GM11168 (cell line): Measurements from ENCODE around the gene ETFDH.
"Not testable (repeated sequence)": the region's sequence is repeated elsewhere in the genome, so short reads cannot be mapped to it uniquely, and the experiment has no call there.

Source experiments
- in situ Hi-C: fragments of 300-500 bp; cut with MboI; formaldehyde crosslinking; loops from one replicate; pipeline ENCODE4 v1.12.0; 2022; ENCODE audit warnings: low sequenced_read_pairs; ENCODE audit not compliant: unreplicated experiment

ETFDH gene

DNA sequence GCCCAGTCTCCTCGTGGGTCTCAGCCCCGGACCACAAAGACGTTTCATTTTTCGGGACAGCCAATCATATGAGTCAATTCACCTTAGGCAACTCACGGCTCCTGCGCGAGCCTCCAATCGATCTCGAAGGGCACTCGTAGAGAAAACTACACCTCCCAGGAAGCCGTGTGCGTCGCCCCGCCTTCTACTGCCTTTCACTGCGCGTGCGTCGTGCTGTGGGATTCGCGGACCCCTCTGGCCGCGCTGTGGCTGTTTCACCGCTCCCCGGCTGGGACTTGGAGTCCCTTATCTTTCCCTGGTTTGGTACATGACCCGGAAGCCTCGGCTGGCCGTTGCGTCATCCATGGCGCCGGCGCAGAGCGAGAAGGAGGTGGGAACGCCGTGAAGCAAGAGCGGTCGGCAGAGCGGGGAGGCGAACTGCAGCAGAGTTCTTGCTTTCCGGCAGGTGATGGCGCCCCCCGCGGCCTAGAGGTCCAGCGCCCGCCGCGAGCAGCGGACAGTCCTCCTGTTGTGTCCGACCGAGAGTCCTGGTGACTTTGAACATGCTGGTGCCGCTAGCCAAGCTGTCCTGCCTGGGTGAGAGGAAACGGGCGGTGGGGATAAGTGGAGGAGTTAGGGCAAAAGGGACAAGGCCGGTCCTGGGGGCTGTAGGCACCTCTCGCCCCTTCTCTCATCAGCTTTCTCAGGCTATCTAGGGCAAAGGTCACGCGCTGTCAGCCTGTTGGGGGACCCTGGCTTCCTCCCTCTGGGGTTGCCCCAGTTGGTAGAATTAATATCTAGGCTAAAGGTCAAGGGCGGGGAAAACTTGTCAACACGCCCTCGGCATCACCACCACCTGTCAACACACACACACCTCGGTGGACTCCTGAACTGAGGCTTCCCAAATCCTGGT is at the start of gene ETFDH:
TSS of gene ETFDH (plus strand) at position 382 of the 892 bp plus-strand sequence. CDS start at position 543, 161 bp downstream.
- in situ Hi-C loops: no loop called here

GRCh38 chr4:158624889-158625478 is 47.1 kb upstream of the ETFDH start:
- in situ Hi-C loops: no loop called here

- in situ Hi-C loops: no loop called here
Measured at GRCh38 chr4:158625544-158625943, 46.6 kb upstream of the ETFDH start.

GRCh38 chr4:158630893-158631292 is 41.2 kb upstream of the ETFDH start:
- in situ Hi-C loops: no loop called here

DNA sequence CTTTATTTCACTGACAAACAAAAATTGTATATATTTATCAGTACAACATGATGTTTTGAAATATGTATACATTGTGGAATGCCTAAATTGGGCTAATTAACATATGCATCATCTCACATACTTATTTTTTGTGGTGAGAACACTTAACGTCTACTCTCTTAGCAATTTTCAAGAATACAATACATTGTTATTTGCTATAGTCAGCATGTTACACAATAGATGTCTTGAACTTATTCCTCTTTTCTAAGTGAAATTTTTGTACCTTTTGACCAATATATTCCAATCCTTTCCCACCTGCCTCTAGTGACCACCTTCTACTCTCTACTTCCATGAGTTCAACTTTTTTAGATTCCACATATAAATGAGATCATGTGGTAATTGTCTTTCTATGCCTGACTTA is 35.5 kb upstream of the ETFDH start:
- in situ Hi-C loops: no loop called here

- in situ Hi-C loops: no loop called here
Measured at GRCh38 chr4:158644356-158644755, 27.7 kb upstream of the ETFDH start.

- in situ Hi-C loops: no loop called here
Measured at GRCh38 chr4:158644760-158645159, 27.3 kb upstream of the ETFDH start.

GRCh38 chr4:158649111-158649680 is 22.9 kb upstream of the ETFDH start:
- in situ Hi-C loops: no loop called here

DNA sequence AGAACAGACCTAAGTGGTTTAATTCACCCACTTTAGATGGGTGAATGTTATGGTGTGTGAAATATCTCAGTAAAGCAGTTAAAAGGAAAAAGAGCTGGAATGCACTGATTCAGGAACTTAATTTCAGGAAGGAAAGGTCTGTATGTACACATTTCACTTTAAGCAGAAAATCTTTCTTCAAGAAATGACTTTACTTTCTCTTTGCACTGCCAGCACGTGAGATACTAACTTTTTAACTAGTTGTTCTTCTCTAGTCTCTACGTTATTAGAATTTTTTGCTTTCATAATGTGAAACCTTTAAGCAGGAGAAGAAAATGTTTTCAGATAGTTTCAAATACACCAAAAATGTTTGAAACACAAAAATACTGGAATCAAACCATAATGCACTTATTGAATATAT is 19.2 kb upstream of the ETFDH start:
- in situ Hi-C loops: no loop called here

DNA sequence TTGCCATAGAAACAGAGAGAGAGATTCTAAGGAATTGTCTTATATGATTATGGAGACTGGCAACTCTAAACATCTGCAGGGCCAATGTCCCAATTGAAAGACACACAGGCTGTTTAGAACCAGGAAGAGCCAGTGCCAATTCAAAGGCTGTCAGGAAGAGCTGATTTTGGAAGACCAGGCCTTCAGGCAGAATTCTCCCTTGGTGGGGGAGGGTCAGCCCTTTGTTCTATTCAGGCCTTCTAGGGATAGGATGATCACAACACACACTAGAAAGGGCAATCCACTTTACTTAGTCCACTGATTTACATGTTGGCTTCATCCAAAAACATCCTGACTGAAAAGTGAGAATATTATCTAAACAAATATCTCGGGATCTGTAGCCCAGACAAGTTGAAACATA is 15.7 kb upstream of the ETFDH start:
- in situ Hi-C loops: no loop called here

DNA sequence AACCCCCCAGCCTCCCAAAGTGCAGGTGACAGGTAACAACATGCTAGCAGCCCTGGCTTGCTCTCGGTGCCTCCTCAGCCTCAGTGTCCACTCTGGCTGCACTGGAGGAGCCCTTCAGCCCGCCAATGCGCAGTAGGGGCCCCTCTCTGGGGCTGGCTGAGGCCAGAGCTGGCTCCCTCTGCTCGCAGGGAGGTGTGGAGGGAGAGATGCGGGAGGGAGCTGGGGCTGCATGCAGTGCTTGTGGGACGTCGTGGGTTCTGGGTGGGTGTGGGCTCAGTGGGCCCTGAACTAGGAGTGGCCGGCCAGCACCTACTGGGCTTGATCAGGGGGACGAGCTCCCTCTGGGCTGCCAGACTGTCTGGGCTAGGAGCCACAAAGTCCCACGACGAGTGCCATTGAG is 14.8 kb upstream of the ETFDH start:
- in situ Hi-C loops: no loop called here

DNA sequence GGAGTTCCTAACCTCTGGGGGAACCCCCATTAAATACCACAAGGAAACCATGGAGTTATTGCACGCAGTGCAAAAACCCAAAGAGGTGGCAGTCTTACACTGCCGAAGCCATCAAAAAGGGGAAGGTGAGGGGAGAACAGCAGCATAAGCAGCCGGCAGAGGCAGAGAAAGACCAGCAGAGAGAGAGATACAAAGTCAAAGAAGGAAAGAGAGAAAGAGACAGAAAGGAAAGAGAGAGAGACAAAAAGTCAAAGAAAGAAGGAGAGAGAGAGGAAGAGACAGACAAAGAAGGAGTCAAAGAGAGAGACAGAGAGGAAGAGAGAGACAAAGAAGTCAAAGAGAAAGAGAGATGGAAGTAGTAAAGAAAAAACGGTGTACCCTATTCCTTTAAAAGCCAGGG is 8.8 kb upstream of the ETFDH start:
- in situ Hi-C loops: not testable (repeated sequence)

DNA sequence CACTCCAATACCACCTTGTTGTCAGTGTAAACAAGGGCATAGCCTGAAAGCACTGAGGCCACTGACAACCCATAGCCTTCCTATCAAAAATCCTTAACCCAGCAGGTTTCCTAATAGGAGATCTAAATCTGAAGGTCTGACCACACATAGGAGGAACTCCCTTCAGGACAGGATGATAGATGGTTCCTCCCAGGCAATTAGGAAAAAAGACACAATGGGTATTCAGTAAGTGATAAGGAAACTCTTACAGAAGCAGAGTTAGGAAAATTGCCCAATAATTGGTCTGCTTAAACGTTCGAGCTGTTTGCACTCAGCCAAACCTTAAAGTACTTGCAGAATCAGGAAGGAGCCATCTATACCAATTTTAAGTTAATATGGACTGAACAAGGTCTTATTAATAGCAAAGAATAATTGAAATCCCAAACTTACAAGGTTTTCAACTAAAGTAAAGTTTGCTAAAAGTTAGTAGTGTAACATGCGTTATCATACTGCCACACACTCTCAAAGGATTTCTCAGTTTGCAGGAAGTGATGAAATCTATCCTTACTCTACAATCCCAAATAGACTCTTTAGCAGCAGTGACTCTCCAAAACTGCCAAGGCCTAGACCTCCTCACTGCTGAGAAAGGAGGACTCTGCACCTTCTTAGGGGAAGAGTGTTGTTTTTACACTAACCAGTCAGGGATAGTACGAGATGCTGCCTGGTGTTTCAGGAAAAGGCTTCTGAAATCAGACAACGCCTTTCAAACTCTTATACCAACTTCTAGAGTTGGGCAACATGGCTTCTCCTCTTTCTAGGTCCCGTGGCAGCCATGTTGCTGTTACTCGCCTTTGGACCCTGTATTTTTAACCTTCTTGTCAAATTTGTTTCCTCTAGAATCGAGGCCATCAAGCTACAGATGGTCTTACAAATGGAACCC is 8.1 kb upstream of the ETFDH start:
- in situ Hi-C loops: not testable (repeated sequence)

- in situ Hi-C loops: no loop called here
Measured at GRCh38 chr4:158664806-158665205, 7.3 kb upstream of the ETFDH start.

- in situ Hi-C loops: no loop called here
Measured at GRCh38 chr4:158666892-158667291, 5.2 kb upstream of the ETFDH start.

DNA sequence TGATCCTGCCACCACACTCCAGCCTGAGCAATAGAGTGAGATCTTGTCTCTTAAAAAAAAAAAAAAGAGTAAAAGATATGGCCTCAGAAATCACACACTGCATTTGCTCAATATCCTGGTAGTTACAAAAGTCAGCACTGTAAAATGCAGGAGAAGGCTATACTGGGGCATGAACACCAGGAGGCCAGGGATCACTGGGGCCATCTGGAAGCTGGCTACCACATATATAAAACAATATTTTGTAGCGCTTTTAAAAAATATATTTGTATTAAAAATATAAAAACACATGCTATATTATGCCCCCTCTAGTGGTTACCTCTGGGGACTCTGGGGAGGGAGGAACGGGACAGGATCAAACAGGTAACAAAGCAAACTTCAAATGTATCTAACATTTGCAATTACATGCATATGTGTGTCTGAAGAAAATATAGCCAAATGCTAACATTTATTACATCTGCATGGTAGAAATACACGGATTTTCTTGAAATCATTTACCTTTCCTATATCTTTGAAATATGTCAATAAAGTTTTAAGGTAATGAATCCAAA is 4.4 kb upstream of the ETFDH start:
- in situ Hi-C loops: no loop called here

DNA sequence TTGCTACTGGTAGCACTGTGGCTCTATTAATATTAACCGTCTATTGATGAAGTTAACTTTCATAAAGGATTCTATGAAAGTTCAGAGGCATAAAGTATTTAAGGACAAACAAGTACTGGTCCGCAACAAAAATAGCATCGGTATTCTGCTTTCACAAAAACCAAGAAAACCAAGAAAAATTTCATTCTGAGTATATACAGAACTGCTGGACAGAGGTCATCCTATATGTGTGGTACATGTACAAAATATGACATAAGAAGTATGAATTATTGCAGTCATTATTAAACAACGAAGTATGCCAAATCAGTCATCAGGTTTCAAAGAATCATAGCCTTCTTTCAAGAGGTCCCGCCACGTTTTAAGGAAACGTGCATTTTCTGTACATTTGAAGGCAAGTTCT is 2.8 kb upstream of the ETFDH start:
- in situ Hi-C loops: no loop called here

DNA sequence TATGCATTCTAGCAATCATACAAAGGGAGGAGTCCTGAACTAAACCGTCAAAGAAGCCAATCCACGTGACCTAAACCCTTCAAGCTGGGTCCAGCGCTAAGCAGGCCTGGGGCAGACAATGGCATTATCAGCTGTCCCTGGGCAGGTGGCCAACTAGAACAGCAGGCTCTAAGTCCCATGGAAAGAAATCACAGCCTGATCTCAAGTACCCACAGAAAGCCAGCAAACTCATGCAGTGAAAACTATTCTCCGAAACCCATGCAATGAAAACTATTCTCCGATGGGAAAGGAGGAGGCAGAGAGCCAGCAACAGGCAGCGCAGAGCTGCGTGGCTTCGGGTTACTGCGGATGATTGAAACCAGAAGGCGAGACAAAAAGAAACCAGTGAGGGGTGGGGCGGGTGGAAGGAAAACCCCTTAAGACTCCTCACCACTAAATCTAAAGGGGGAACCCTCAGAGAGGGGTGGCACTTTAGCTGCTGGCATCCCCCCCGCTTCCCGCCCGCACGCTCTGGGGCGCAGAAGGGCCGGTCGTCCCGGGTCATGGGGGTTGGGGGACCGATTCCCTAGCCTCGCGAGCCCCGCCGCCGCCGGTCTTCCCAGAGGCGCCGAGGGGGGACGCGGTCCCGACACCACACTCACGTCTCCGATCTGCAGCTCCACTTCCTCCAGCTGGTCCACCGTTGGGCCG is 976 bp upstream of the ETFDH start:
- in situ Hi-C loops: no loop called here

DNA sequence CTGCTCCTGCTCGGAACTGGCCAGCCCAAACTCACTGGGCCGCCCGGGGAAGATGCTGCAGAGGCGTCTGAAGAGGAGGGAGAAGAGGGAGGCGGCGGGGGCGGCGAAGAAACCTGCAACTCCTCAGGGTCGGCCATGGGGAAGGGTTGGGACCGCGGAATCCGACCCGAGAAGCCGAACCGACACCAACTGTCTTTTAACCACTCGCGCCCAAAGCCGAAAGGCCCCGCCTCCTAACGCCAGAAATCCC is 506 bp upstream of the ETFDH start, which contains the start of gene C4orf46:
TSS of gene C4orf46 (minus strand) at position 223 of the 250 bp plus-strand sequence. CDS start at position 137, 86 bp downstream.
- in situ Hi-C loops: no loop called here

- in situ Hi-C loops: no loop called here
Measured at GRCh38 chr4:158673633-158674032, 1.5 kb downstream of the ETFDH start.
